ENCODE data around the gene DUOX2. TPM values are rescaled to one million over a fixed set of nuclear protein-coding genes. Genes with fewer than 3 reads are reported as not detected.

Gene DUOX2
- total and polyA plus RNA-seq, 12 donors: 0.22 to 18.5 (median 1.5) TPM

- H3K36me3 ChIP-seq (replicated peaks in 1 of 2): no peaks in the 10 kb centered on the region
- H3K9me3 ChIP-seq (replicated peaks in 1 of 3): no peaks in the 10 kb centered on the region
- DNase-seq: no peak
- 82 to 89% (median 85%) methylated on average over 5 to 12 of the region's 12 CpGs for WGBS, 4 donors
- no peaks in the 10 kb centered on the region for H3K27me3 ChIP-seq
- no peaks in the 10 kb centered on the region for H3K4me1 ChIP-seq (replicated peaks in 1 of 2)
- intact Hi-C loops (cut with DNase I): no loop called here
- H3K27ac ChIP-seq: no peak overlapping the region
- no peak overlapping the region for H3K4me3 ChIP-seq
- no peak for TF ChIP-seq CTCF (IDR thresholded peaks at IDR 0.05)
- no peak for TF ChIP-seq POLR2A (IDR thresholded peaks at IDR 0.05)
Measured at GRCh38 chr15:45148076-45149059, 34.4 kb upstream of the DUOX2 start.

GRCh38 chr15:45147606-45148005 lies 33.6 kb upstream of the DUOX2 start:
- intact Hi-C loops (cut with DNase I): no loop called here
- H3K27me3 ChIP-seq: no peaks in the 10 kb centered on the region
- TF ChIP-seq CTCF (IDR thresholded peaks at IDR 0.05) (no peak), POLR2A (IDR thresholded peaks at IDR 0.05) (no peak)
- H3K4me3 ChIP-seq: no peak overlapping the region
- no peak for DNase-seq
- H3K27ac ChIP-seq: no peak overlapping the region
- WGBS, 4 donors: 90 to 96% (median 91%) methylated on average over 5 to 7 of the region's 7 CpGs
- H3K36me3 ChIP-seq (replicated peaks in 1 of 2): no peaks in the 10 kb centered on the region
- no peaks in the 10 kb centered on the region for H3K4me1 ChIP-seq (replicated peaks in 1 of 2)
- H3K9me3 ChIP-seq (replicated peaks in 1 of 3): no peaks in the 10 kb centered on the region

GRCh38 chr15:45146405-45146804 lies 32.4 kb upstream of the DUOX2 start:
- no peak overlapping the region for H3K4me3 ChIP-seq
- H3K27ac ChIP-seq: no peak overlapping the region
- H3K4me1 ChIP-seq (replicated peaks in 1 of 2): no peaks in the 10 kb centered on the region
- no peak for TF ChIP-seq CTCF (IDR thresholded peaks at IDR 0.05)
- no peaks in the 10 kb centered on the region for H3K36me3 ChIP-seq (replicated peaks in 1 of 2)
- H3K27me3 ChIP-seq: no peaks in the 10 kb centered on the region
- intact Hi-C loops (cut with DNase I): no loop called here
- WGBS, 4 donors: 77 to 85% (median 81%) methylated on average over 4 of the region's 4 CpGs
- DNase-seq: peak in 1 of 7 donors; percentile 36
- no peaks in the 10 kb centered on the region for H3K9me3 ChIP-seq (replicated peaks in 1 of 3)

GRCh38 chr15:45144775-45145174 lies 30.8 kb upstream of the DUOX2 start:
- H3K4me3 ChIP-seq: no peak overlapping the region
- H3K9me3 ChIP-seq (replicated peaks in 1 of 3): no peaks in the 10 kb centered on the region
- no peaks in the 10 kb centered on the region for H3K36me3 ChIP-seq (replicated peaks in 1 of 2)
- H3K27ac ChIP-seq: no peak overlapping the region
- no peaks in the 10 kb centered on the region for H3K27me3 ChIP-seq
- TF ChIP-seq CTCF (IDR thresholded peaks at IDR 0.05) (no peak), POLR2A (IDR thresholded peaks at IDR 0.05) (no peak)
- no peaks in the 10 kb centered on the region for H3K4me1 ChIP-seq (replicated peaks in 1 of 2)
- 75 to 89% (median 80%) methylated on average over 9 of the region's 9 CpGs; no CpG with 5 or more reads in 1 of the 4 donors for WGBS, 4 donors
- no peak for DNase-seq
- intact Hi-C loops (cut with DNase I): no loop called here
